Erythroblast (primary cell): Measurements from ENCODE around the gene RUVBL1.

Experiments used
- DNase-seq, 2 experiments: peaks; one replicate each; lab custom pipeline; 2025; lab: John Stamatoyannopoulos, UW
- GATA1 ChIP-seq: IDR thresholded peaks from 2 replicates; pipeline ENCODE4 v1.6.1; 2011; ENCODE audit warnings: low read depth, mild to moderate bottlenecking, control low read depth, low read length, moderate library complexity
- POLR2A ChIP-seq: IDR thresholded peaks from 2 replicates; pipeline ENCODE4 v1.6.1; 2011; ENCODE audit warnings: mild to moderate bottlenecking, low read length

The RUVBL1 gene

DNA sequence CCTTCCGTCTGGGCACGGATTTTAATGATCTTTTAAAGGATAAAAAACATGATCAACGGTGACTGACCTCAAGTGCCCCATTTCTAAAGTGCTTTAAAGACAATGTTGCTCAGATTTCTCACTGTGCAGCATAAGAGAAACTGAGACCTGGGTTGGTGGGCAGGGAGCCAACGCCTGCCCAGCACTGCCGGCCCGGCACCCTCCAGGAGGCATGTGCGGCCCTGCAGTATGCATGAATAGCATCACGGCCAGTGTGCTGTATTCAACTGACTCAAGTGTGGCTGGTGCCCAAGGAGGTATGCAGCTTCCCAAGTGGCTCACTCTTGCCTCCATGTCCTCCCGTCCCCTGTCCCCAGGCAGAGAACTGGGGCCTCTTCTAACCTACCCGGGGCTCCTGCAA is 41.1 kb downstream of the RUVBL1 start:
- TF ChIP-seq GATA1: no peak
- no peak for TF ChIP-seq POLR2A
- DNase-seq: no peak

DNA sequence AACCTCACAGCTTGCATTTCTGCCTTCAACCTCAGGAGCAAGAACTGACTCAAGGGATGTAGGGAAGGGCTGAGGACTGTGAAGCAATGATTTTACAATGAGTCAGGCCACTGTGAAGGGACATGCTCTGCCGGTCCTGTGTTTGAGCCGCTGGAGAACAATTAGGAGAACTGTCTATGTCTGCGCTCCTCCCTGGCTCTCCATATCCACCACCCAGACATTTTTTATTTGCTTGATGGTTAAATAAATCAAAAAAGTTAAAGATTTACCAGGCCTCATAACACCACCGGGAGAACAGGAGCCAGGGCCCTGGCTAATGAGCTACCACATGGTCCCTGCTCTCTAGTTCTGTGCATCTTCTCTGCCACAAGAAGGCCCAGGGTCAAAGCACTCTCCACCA is 41.8 kb downstream of the RUVBL1 start:
- DNase-seq: no peak
- TF ChIP-seq POLR2A (no peak), GATA1 (no peak)

DNA sequence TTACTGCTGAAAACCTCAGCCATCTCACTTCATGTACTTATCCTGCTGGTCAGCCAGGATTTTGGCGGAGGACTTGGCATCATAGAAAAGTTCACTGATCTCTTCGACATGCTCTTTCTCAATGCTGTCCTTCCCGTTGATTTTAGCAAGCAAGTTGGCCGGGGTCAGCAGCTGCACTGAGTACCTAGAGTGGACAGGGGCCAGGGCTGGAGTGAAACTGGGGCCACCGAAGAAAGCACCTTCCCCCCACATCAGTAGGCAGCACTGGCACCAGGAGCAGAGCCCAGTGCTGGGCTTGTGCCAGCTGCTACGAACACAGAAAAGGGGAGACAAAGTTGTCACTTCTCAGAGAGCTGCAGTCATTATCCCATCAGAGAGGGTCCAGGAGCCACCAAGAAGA is 42.4 kb downstream of the RUVBL1 start:
- DNase-seq: no peak
- TF ChIP-seq POLR2A (no peak), GATA1 (no peak)

DNA sequence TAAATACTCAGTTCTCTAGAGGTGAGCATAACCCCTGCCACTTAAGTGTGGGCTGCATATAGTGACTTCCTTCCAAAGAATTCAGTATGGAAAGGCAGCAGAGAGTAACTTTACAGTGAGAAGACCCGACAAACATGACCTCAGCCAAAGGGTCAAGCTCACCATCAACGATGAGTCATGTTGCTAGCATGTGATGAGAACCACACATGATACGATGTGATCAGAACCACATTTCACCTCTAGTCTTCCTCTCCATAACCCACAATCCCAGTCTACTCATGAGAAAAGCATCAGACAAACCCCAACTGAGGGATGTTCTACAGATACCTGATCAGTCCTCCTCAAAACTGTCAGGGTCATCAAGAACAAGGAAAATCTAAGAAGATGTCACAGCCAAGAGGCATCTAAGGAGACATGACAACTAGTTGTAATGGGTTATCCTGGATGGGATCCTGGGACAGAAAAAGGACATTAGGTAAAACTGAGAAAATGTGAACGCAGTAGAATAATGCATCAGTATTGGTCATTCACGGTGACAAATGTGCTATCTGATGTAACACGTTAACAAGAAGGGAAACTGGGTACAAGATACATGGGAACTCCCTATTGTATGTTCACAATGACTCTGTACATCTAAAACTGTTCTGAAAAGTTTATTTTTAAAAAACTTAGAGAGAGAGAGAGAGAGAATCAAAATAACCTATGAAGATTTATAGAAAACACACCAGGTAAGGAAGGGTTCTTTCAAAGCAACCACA is 43.1 kb downstream of the RUVBL1 start:
- DNase-seq: peak; percentile 79 to 81
- TF ChIP-seq POLR2A (no peak), GATA1 (no peak)

DNA sequence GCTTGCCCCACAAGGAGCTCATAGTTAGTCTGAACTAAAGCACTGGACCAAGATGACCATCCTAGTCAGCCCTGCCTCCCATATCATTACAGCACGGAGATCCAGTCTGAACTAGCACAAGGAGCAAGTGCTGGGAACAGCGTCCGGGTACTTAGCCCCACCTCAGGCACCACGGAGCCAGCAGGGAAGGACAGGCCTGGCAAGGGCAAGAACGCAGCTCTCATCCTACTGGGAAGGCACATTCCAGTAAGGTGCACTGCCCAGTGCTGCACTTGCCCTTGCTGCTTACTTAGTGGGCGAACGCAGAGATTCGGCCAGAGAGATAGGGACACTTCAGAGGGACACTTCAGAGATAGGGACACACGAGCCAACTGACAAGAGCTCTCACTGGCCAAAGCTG is 43.8 kb downstream of the RUVBL1 start:
- peak in 1 of 2 experiments; percentile 33 for DNase-seq
- TF ChIP-seq POLR2A (no peak), GATA1 (no peak)

DNA sequence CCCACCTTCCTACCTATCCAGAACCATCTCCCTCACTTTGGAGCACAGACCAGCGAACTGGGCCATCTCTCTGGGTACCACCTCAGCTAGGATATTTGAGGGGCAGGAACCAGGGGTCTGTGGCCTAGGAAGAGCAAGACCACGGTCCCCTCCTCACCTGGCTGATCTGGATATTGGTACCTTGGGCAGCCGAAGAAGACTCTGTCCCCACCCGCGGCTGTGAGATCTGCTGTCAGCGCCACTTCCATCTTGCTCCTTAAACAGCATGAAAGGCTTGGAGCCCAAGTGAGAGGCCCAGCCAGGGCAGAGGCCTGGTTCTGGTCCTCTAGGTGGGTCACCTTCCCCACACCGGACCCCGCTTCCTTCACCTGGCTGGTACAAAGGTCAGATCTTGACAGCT is 44.7 kb downstream of the RUVBL1 start:
- TF ChIP-seq POLR2A (no peak), GATA1 (no peak)
- no peak for DNase-seq

DNA sequence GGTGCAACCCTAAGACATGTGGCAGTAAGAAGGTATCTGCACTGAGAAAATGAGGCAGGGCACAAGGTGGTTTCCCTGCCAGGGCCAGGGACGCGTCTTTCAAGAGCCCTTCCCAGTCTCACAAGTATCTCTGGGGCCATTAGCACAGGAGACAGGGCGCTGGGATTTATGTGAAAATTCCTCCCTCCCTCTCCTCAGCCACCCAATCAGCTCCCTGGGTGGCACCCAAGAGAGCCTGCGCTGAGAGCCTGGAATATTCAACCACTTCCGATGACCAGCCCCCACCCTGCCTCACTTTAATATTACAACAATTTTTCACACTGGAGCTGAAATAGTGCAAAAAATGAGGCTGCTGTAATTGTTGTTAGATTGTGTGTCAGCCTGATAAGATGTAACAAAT is 45.3 kb downstream of the RUVBL1 start:
- no peak for TF ChIP-seq GATA1
- TF ChIP-seq POLR2A: no peak
- DNase-seq: peak in 1 of 2 experiments; percentile 46

DNA sequence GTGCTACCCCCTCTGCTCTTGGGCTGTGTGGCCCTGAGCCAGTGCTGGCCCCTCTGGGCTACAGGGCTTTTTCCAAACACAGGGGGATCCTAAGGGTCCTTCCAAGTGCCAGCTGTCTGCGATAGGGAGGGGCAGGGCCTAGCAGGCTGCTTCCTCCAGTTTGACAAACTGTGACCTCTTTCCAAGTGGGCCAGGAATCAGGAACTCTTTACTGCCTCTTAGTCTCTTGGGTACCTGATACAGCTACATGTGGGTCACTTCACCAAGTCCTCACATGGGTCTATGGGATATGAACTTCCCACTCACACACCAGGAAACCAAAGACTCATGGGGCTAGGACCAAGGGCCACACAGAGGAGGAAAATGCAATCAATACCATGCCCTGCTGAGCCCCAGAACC is 45.9 kb downstream of the RUVBL1 start:
- TF ChIP-seq GATA1 (no peak), POLR2A (no peak)
- DNase-seq: no peak

DNA sequence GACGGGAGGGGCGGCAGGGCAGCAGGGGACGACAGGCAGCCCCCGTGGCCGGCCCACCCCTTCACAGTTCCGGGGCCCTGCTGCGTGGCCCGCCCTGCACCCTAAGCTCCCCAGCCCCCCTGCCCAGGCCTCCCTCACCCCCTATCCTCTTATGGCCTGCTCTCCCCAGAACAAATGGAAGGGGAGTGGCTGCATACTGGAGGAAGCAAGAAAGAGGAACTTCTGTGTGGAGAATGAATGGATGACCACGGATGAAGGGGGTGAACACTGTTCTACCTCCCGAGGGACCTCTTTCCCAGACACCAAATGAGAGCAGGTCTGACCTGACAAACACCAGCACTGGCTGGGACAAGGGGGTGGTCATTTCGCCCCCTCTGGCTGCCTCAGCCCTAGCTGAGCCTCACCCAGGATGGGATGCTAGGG is 46.4 kb downstream of the RUVBL1 start:
- DNase-seq: peak in 1 of 2 experiments; percentile 86
- TF ChIP-seq GATA1 (no peak), POLR2A (peak; percentile 16)

DNA sequence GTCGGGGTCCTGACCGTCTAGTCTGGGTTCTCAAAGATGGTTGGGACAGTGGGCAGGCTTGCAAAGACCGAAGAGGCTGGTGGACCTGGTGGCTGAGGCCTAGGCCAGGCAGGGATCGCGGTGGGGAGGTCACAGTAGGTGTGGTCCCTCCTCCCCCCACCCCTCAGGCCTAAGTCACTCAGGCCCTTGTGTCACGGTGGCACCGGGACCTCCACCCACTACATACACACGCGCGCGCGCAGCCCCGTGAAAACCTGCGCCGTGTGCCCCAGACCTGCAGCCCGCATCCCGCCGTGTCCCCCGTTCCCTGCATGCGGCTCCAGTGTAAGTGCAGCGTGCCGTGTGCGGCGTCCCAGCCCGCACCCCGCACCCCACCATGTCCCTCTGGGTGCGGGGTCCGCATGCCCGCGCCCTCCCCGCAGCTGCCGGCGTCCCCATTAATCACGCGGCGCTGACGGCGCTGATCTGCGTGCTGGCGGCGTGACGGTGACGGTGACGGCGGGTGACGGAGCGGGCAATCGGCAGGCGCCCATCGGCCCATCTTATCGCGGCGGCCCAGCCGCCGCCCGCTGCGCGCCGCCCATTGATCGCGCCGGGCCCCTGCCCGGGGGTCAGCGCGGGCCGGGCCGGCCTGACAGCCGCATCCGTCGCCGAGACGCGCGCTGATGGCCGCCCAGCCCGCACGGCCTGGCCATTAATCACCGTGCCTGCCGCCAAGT is 47.0 kb downstream of the RUVBL1 start:
- peak; percentile 85 for TF ChIP-seq POLR2A
- TF ChIP-seq GATA1: peak; percentile 54
- peak; percentile 95 to 97 for DNase-seq

DNA sequence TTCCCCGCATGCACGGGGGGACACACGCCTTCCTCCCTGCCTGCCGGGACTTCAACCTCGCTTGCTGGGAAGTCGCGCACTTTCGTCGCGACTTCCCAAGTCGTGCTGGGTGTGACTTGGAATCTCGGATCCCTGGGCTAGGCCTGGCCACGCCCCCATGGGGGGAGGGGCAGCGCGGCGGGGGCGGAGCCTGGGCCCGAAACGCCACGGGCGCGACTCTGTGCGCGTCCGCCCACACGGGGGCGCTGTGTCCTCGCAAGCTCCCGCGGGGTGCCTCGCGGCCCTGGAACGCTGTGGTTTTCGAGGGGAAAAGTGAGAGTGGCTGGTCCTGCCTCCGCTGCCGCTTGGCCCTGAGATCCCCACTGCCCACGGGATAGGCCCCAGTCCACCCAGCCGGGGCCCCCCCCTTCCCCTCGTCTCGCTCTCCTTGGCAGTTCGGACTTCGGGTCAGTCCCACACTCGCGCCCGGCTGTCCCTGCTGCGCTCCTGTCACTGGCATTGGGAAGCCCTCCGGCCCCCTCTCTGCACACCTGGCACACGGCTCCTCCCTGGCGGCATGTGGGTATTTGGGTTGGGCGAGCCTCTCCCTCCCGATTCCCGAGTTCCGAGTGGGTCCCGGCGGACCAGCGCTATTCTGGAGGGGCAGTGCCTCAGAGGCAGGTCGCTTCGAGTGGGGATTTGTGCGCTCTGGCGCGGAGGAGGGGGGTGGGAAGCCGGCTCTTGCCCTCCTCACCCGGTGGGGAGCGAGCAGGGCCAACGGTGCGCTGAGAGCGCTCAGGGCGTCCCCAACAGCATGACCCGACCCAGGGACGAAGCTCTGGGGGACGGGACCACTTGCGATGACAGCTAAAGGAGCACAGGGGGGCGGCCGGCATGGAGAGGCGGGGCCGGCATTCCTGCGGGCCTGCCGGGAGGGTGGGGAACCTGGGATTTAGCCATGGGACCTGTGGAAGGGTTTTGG is 47.8 kb downstream of the RUVBL1 start:
- DNase-seq: peak; percentile 92 to 97
- TF ChIP-seq POLR2A (peak; percentile 56), GATA1 (no peak)

DNA sequence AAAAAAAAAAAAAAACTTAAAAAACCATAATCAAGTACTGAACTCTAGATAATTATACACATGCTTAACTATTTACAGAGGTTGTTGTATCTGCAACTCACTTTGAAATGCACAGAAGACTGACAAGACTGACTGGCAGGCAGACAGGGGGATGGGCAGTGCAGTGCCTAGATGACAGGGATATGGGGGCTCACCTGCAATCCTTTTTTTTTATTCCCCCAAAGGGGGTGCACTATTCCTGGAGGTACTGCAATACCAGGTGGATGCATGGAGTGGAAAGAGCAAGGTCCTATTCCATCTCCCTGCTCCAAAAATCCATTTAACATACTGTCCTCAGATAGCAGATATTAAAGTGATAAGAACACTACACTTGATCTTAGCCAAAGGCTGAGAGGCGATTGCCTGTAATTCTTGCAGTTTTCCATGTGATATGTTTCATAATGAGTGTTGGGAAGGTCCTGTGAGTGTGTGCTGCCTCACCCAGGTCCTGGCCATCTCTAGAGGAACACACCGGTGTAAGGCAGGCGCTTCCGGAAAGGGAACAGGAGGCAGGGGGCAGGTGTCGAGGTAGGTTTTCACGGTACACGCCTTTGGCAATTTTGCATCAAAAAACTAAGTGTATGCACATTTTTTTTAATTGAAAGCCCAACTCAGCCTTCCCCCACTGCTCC is 48.6 kb downstream of the RUVBL1 start:
- TF ChIP-seq GATA1 (no peak), POLR2A (no peak)

DNA sequence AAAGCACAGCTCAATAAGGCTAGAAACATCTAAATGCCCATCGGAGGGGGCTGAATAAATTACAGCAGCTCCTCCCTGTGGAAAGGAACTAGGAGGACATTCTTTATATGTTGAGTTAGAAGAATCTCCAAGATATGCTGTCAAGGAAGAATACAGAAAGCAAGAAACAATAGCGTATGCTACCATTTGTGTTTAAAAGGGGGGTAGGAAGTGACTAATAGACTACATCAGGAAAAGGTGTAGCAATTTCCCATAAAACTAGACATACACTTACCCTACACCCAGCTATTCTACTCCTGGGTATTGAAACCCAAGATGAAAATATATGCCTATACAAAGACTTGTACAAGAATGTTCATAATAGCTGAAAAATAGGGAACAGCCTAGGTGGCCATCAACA is 49.8 kb downstream of the RUVBL1 start:
- TF ChIP-seq POLR2A (no peak), GATA1 (no peak)
- DNase-seq: no peak

More for the DNA sequence above, 48.6 kb downstream of the RUVBL1 start:
- peak in 1 of 2 experiments; percentile 50 for DNase-seq
